PC-9 (cell line): ENCODE results near the gene ECI1. TPM values are rescaled to one million over a fixed set of nuclear protein-coding genes. Genes with fewer than 3 reads are reported as not detected.

Experiments
- BruUV-seq: library from RNA; stranded (reverse); fragments of 400-500 nt; replicated peaks from 2 replicates; lab custom pipeline; 2021; lab: Mats Ljungman, UMichigan
- CTCF ChIA-PET: fragments of 300-600 bp; sonication (Branson Sonifier 250); formaldehyde crosslinking; loops from one replicate; lab custom pipeline; 2022; ENCODE audit warnings: antibody characterized with exemption; lab: Charles Lee
- POLR2A ChIA-PET: fragments of 300-600 bp; sonication (Branson Sonifier 250); formaldehyde crosslinking; loops from one replicate; lab custom pipeline; 2022; ENCODE audit warnings: antibody characterized with exemption; ENCODE audit not compliant: unreplicated experiment; lab: Charles Lee
- DNase-seq, 2 experiments: peaks; one replicate each; pipeline versions ENCODE4 v3.0.0 to v3.0.0-alpha.2; 2015 to 2022; ENCODE audit warnings: mixed read lengths in 1 of 2
- H2AFZ ChIP-seq: fragments of 200-600 bp; sonication (generic); 2 replicates; pipeline ENCODE4 v1.8.1; 2017; ENCODE audit warnings: antibody characterized with exemption
- H3F3A ChIP-seq: fragments of 200-600 bp; sonication (generic); 2 replicates; pipeline ENCODE4 v1.8.1; 2017; ENCODE audit warnings: antibody characterized with exemption, mild to moderate bottlenecking, low read depth; ENCODE audit not compliant: insufficient read depth
- H3K27ac ChIP-seq: fragments of 200-600 bp; sonication (generic); 2 replicates; pipeline ENCODE4 v1.6.1; 2016; ENCODE audit warnings: mixed run types
- H3K27me3 ChIP-seq: fragments of 200-600 bp; sonication (generic); 2 replicates; pipeline ENCODE4 v1.6.1; 2016; ENCODE audit warnings: low read depth, mixed run types; ENCODE audit not compliant: insufficient read depth
- H3K36me3 ChIP-seq: fragments of 200-600 bp; sonication (generic); 2 replicates; pipeline ENCODE4 v1.6.1; 2016; ENCODE audit warnings: low read depth, mixed run types
- H3K4me1 ChIP-seq: fragments of 200-600 bp; sonication (generic); replicated peaks from 2 replicates; pipeline ENCODE4 v1.6.1; 2016; ENCODE audit warnings: mixed run types; ENCODE audit not compliant: insufficient read depth
- H3K4me2 ChIP-seq: fragments of 200-600 bp; sonication (generic); 2 replicates; pipeline ENCODE4 v1.6.1; 2017; ENCODE audit warnings: mixed run types
- H3K4me3 ChIP-seq: fragments of 200-600 bp; sonication (generic); 2 replicates; pipeline ENCODE4 v1.6.1; 2016; ENCODE audit warnings: mixed run types
- H3K79me2 ChIP-seq: fragments of 200-600 bp; sonication (generic); 2 replicates; pipeline ENCODE4 v1.6.1; 2017; ENCODE audit warnings: low read depth, mixed run types
- H3K9me2 ChIP-seq: fragments of 200-600 bp; sonication (generic); 2 replicates; pipeline ENCODE4 v1.8.1; 2017; ENCODE audit warnings: mild to moderate bottlenecking; ENCODE audit not compliant: insufficient read depth
- H3K9me3 ChIP-seq: fragments of 200-600 bp; sonication (generic); 2 replicates; pipeline ENCODE4 v1.8.1; 2016; ENCODE audit warnings: low read depth; ENCODE audit not compliant: insufficient read depth
- H4K20me1 ChIP-seq: fragments of 200-600 bp; sonication (generic); 2 replicates; pipeline ENCODE4 v1.8.1; 2017; ENCODE audit not compliant: insufficient read depth
- CTCF ChIP-seq: fragments of 200-600 bp; sonication (generic); conservative IDR thresholded peaks from 2 replicates; pipeline ENCODE4 v1.6.1; 2017; ENCODE audit warnings: mixed run types, antibody characterized with exemption, mild to moderate bottlenecking, moderate library complexity
- EZH2 ChIP-seq: fragments of 200-600 bp; sonication (generic); IDR thresholded peaks from 2 replicates; pipeline ENCODE4 v1.8.0; 2017; ENCODE audit warnings: antibody characterized with exemption, low read depth
- intact Hi-C: fragments of 100-400 bp; cut with micrococcal nuclease; formaldehyde crosslinking; loops from one replicate; pipeline ENCODE4 v1.10.0; 2022; ENCODE audit not compliant: unreplicated experiment
- microRNA-seq: library from miRNA; unstranded; fragments of <30 nt; microRNA quantifications from one replicate; pipeline ENCODE4 v1.2.0, GENCODE V29; 2021; ENCODE audit warnings: borderline number of aligned reads, borderline replicate concordance
- total RNA-seq: library from RNA; stranded (reverse); gene quantifications from 2 replicates; pipeline ENCODE4 v1.2.3, GENCODE V29; 2021

ECI1 gene
- total RNA-seq, 1 experiment from 2014 or later: 131 TPM

GRCh38 chr16:2190659-2191445, 60.5 kb downstream of the ECI1 start:
- H2AFZ ChIP-seq: no peak overlapping the region
- ChIA-PET CTCF (no interaction called here), POLR2A (no interaction called here)
- no peak overlapping the region for H3K4me3 ChIP-seq
- peaks cover 9% of the 10 kb centered on the region for H3K27me3 ChIP-seq
- TF ChIP-seq EZH2 (no peak), CTCF (no peak)
- no peaks in the 10 kb centered on the region for H3K4me1 ChIP-seq
- no peaks in the 10 kb centered on the region for H4K20me1 ChIP-seq
- no peaks in the 10 kb centered on the region for H3F3A ChIP-seq
- intact Hi-C loops: no loop called here
- no peak overlapping the region for H3K27ac ChIP-seq
- H3K36me3 ChIP-seq: no peaks in the 10 kb centered on the region
- H3K9me2 ChIP-seq: no peaks in the 10 kb centered on the region
- H3K79me2 ChIP-seq: no peaks in the 10 kb centered on the region
- no TSS peak for BruUV-seq
- no peak for DNase-seq
- H3K9me3 ChIP-seq: no peaks in the 10 kb centered on the region
- no peak overlapping the region for H3K4me2 ChIP-seq

GRCh38 chr16:2190002-2190658, 61.3 kb downstream of the ECI1 start:
- H4K20me1 ChIP-seq: no peaks in the 10 kb centered on the region
- no peaks in the 10 kb centered on the region for H3K9me2 ChIP-seq
- BruUV-seq: no TSS peak
- intact Hi-C loops: no loop called here
- no peaks in the 10 kb centered on the region for H3K9me3 ChIP-seq
- no peaks in the 10 kb centered on the region for H3K79me2 ChIP-seq
- TF ChIP-seq CTCF (no peak), EZH2 (no peak)
- no peaks in the 10 kb centered on the region for H3F3A ChIP-seq
- no peaks in the 10 kb centered on the region for H3K4me1 ChIP-seq
- DNase-seq: no peak
- H3K27ac ChIP-seq: no peak overlapping the region
- no peak overlapping the region for H3K4me3 ChIP-seq
- no peak overlapping the region for H2AFZ ChIP-seq
- no peaks in the 10 kb centered on the region for H3K36me3 ChIP-seq
- no peak overlapping the region for H3K4me2 ChIP-seq
- ChIA-PET CTCF (no interaction called here), POLR2A (no interaction called here)
- peaks cover 2% of the 10 kb centered on the region for H3K27me3 ChIP-seq

Small RNA genes within 50 kb of the gene (microRNA-seq; reads per million reads assigned to microRNA genes)
- gene MIR3677 (not detected), gene MIR4717 (not detected)

Other genes starting within 250 kb of the ECI1 start
- 68.4 and 72.5 TPM in 2 replicates for gene ZNF598, start 241.8 kb downstream of the ECI1 start, total RNA-seq
- 4.0 and 8.1 TPM in 2 replicates for gene NPW, start 231.8 kb downstream of the ECI1 start, total RNA-seq
- 104 and 144 TPM in 2 replicates for gene NHERF2, start 224.7 kb downstream of the ECI1 start, total RNA-seq
- 47.3 and 66.6 TPM in 2 replicates for gene NTHL1, start 203.8 kb downstream of the ECI1 start, total RNA-seq
- gene TSC2, start 203.6 kb downstream of the ECI1 start, total RNA-seq: 166 and 170 TPM in 2 replicates
- gene PKD1, start 115.7 kb downstream of the ECI1 start, total RNA-seq: 91.5 and 105 TPM in 2 replicates
- gene RAB26, start 103.0 kb downstream of the ECI1 start, total RNA-seq: 29.5 and 31.3 TPM in 2 replicates
- 166 and 199 TPM in 2 replicates for gene TRAF7, start 95.8 kb downstream of the ECI1 start, total RNA-seq
- 2.1 and 3.3 TPM in 2 replicates for gene CASKIN1, start 55.0 kb downstream of the ECI1 start, total RNA-seq
- gene MLST8, start 46.1 kb downstream of the ECI1 start, total RNA-seq: 66.3 and 74.2 TPM in 2 replicates
- 17.1 and 24.6 TPM in 2 replicates for gene BRICD5, start 40.7 kb downstream of the ECI1 start, total RNA-seq
- gene PGP, start 36.7 kb downstream of the ECI1 start, total RNA-seq: 20.2 and 23.4 TPM in 2 replicates
- gene E4F1, start 28.0 kb downstream of the ECI1 start, total RNA-seq: 38.8 and 41.1 TPM in 2 replicates
- 6.0 and 7.3 TPM in 2 replicates for gene DNASE1L2, start 15.1 kb downstream of the ECI1 start, total RNA-seq
- 229 and 250 TPM in 2 replicates for gene RNPS1, start 16.5 kb upstream of the ECI1 start, total RNA-seq
- 6.2 and 8.0 TPM in 2 replicates for gene ABCA3, start 89.1 kb upstream of the ECI1 start, total RNA-seq
- gene CCNF, start 177.9 kb upstream of the ECI1 start, total RNA-seq: 53.4 and 69.0 TPM in 2 replicates
- gene TEDC2, start 208.5 kb upstream of the ECI1 start, total RNA-seq: 26.3 and 28.0 TPM in 2 replicates
- gene NTN3, start 219.7 kb upstream of the ECI1 start, total RNA-seq: 0.87 and 0.90 TPM in 2 replicates
- 30.0 and 34.2 TPM in 2 replicates for gene TBC1D24, start 223.5 kb upstream of the ECI1 start, total RNA-seq